ENCODE measurements around the gene ADAMTS18. TPM values are rescaled to one million over a fixed set of nuclear protein-coding genes. Genes with fewer than 3 reads are reported as not detected.

ADAMTS18 gene
- polyA plus RNA-seq, 1 of the 3 experiments (the other 2 are of a cell fraction), result under 0.01 TPM

- TF ChIP-seq ZBTB33 (IDR thresholded peaks at IDR 0.05; ENCODE audit: borderline replicate concordance, low read depth) (no peak), TAF1 (IDR thresholded peaks at IDR 0.05; ENCODE audit: borderline replicate concordance, low read depth, low read length) (no peak), TEAD4 (IDR thresholded peaks at IDR 0.05; ENCODE audit: borderline replicate concordance, insufficient read depth) (peak; percentile 93), FOXM1 (IDR thresholded peaks at IDR 0.05; ENCODE audit: low read depth) (peak; percentile 68; the same call in 1 of the 2 replicates), USF1 (IDR thresholded peaks at IDR 0.05; ENCODE audit: borderline replicate concordance, low read depth) (no peak), PBX3 (IDR thresholded peaks at IDR 0.05) (peak; percentile 69), FOXJ3 (CRISPR knock-in tag; IDR thresholded peaks at IDR 0.05) (no peak), RAD21 (IDR thresholded peaks at IDR 0.05; ENCODE audit: low read length) (no peak), NFIC (IDR thresholded peaks at IDR 0.05; ENCODE audit: borderline replicate concordance) (peak; percentile 58)
These were observed 136.1 kb downstream of the ADAMTS18 start (continued) for GRCh38 chr16:77298418-77299360.

- Histone ChIP-seq H4K20me1 (ENCODE audit: insufficient read depth) (no peaks in the 10 kb centered on the region), H3K9me2 (no peaks in the 10 kb centered on the region), H3K9me3 (no peaks in the 10 kb centered on the region), H3K27ac (ENCODE audit: low read depth in 2 of 2, low read length in 1 of 2) (peak overlapping the region in 1 of 2 experiments; percentile 42; a peak in 1 of 4 replicates), H3K4me1 (ENCODE audit: control insufficient read depth in 1 of 2, insufficient read depth in 2 of 2, low read depth in 1 of 2, low read length in 1 of 2) (peaks cover 0 to 12% of the 10 kb centered on the region in 2 experiments; a peak in 2 of 4 replicates), H3K4me2 (peak overlapping the region; percentile 57), H3F3A (replicated peaks; ENCODE audit: insufficient read depth) (peaks cover 15% of the 10 kb centered on the region), H3K36me3 (replicated peaks in 1 of 2; ENCODE audit: control insufficient read depth in 1 of 2, insufficient read depth in 2 of 2, low read length in 1 of 2) (no peaks in the 10 kb centered on the region), H3K79me2 (ENCODE audit: insufficient read depth) (no peaks in the 10 kb centered on the region), H3K9ac (no peak overlapping the region), H2AFZ (ENCODE audit: low read depth) (no peak overlapping the region), H3K27me3 (ENCODE audit: insufficient read depth) (no peaks in the 10 kb centered on the region), H3K4me3 (ENCODE audit: low read depth in 2 of 2, low read length in 1 of 2) (no peak overlapping the region)
- TF ChIP-seq MEF2A (IDR thresholded peaks at IDR 0.05; ENCODE audit: borderline replicate concordance, low read depth) (no peak), RAD21 (IDR thresholded peaks at IDR 0.05; ENCODE audit: low read length) (no peak), YY1 (IDR thresholded peaks at IDR 0.05; ENCODE audit: low read depth) (no peak)
- no peak for DNase-seq
- POLR2A ChIA-PET, result interaction anchor here (0.7 kb wide), 1 partner anchor 172 kb away, joined by 6 read pairs; no protein-coding TSS in a partner anchor
- CTCF ChIA-PET, result no interaction called here
- 45% methylated on average over 5 of the region's 5 CpGs for WGBS (ENCODE audit: low lambda C conversion rate)
These were observed 136.8 kb downstream of the ADAMTS18 start for GRCh38 chr16:77297996-77298395.
